Measurements from ENCODE around the gene TEX19.

DNA sequence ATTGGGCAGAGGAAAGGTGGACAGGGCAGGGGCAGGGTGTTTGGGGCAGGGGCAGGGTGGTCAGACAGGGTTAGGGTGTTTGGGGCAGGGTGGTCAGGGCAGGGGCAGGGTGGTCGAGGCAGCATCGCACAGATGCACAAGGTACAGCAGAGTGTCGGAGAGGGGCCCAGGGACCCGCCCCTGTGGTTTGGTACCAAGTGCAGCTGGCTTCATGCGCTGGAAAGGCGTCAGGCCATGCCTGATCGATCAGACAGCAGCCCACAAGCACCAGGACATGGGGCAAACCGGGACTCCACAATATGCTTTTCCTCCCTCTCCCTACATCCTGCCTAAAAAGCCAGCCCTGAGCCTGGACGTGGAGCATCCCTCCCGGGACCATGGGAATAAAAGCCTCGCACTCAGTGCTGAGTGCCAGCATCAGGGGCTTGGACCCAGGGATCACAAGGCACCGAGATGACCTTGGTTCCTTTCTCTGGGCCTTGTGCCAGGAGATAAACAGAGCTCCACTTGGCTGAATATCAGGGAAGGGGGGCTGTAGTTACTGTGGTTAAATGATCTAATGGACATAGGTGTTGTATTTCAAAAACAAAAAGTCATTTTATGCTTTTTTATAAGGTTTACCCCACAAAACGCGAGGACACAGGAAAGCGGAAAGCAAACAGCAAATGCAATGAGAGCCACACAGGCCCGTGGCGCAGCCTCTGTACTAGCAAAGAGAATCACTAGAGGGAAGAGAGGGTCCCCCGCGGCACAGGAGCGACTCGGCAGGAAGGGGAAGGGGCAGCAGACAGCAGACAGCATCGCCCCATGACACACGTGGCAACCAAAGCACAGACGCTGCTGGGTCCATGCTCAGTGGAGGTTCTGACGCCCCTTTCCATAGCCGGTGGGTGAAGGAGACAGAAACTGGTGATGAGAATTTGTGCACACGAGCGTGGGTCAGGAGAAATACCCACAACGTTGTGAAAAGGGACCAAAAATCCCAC lies 53.8 kb downstream of the TEX19 start:
- TF ChIP-seq, protein P1, sequence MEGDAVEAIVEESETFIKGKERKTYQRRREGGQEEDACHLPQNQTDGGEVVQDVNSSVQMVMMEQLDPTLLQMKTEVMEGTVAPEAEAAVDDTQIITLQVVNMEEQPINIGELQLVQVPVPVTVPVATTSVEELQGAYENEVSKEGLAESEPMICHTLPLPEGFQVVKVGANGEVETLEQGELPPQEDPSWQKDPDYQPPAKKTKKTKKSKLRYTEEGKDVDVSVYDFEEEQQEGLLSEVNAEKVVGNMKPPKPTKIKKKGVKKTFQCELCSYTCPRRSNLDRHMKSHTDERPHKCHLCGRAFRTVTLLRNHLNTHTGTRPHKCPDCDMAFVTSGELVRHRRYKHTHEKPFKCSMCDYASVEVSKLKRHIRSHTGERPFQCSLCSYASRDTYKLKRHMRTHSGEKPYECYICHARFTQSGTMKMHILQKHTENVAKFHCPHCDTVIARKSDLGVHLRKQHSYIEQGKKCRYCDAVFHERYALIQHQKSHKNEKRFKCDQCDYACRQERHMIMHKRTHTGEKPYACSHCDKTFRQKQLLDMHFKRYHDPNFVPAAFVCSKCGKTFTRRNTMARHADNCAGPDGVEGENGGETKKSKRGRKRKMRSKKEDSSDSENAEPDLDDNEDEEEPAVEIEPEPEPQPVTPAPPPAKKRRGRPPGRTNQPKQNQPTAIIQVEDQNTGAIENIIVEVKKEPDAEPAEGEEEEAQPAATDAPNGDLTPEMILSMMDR (IDR thresholded peaks at IDR 0.05) = no peak
- TF ChIP-seq POLR2A (IDR thresholded peaks at IDR 0.05) = no peak
